PC-3 (cell line): ENCODE measurements around the gene ARL8A.

Source experiments
- EZH2 ChIP-seq: fragments of 300-600 bp; sonication (generic); IDR thresholded peaks from one replicate; pipeline ENCODE4 v1.6.1; 2017; ENCODE audit warnings: antibody characterized with exemption, mild to moderate bottlenecking, low read length; ENCODE audit not compliant: unreplicated experiment
- TF ChIP-seq, protein P1 (sequence below): fragments of 300-600 bp; sonication (generic); conservative IDR thresholded peaks from 2 replicates; pipeline ENCODE4 v1.5.1; 2017; ENCODE audit warnings: antibody characterized with exemption, low read depth, mild to moderate bottlenecking, low read length

DNA sequence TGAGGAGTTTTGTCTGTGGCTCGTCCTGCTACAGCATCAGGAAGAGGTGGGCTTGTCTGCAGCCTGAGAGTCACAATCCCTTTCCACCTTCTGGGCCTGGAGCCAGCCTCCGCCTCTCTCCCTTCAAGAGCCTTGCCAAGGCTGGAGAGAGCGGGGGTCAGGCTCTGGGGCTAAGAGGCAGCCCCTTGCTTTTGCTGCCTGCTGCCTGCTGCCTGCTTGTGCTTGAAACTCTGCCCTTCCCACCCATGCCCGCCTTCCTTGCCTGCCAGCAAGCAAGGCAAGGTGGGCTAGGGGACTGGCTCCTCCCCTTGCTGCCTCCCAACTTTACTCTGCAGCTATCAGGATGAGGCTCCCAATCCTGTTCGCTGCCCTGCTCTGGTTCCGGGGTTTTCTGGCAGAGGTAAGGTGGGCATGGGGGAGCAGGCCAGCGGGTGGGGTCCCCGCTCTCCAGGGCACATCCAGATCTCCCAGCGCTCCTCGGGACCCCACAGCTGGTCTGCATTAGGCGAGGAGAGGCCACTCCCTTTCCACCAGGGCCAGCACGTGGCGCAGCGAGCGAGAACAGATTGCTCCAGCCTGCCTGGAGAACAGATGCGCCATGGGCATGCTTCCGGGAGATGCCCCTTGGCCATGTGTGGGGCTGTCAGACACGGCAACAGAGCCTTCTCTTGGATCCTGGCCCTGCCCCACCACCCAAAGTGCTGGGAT is 23.3 kb upstream of the ARL8A start:
- TF ChIP-seq, protein P1, sequence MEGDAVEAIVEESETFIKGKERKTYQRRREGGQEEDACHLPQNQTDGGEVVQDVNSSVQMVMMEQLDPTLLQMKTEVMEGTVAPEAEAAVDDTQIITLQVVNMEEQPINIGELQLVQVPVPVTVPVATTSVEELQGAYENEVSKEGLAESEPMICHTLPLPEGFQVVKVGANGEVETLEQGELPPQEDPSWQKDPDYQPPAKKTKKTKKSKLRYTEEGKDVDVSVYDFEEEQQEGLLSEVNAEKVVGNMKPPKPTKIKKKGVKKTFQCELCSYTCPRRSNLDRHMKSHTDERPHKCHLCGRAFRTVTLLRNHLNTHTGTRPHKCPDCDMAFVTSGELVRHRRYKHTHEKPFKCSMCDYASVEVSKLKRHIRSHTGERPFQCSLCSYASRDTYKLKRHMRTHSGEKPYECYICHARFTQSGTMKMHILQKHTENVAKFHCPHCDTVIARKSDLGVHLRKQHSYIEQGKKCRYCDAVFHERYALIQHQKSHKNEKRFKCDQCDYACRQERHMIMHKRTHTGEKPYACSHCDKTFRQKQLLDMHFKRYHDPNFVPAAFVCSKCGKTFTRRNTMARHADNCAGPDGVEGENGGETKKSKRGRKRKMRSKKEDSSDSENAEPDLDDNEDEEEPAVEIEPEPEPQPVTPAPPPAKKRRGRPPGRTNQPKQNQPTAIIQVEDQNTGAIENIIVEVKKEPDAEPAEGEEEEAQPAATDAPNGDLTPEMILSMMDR = no peak
- TF ChIP-seq EZH2 = no peak
